HEK293 (cell line): ENCODE data around the gene GMDS.

Experiments used
- CTCF ChIA-PET: fragments of 350-600 bp; formaldehyde crosslinking; extraction: SDS; loops from one replicate; lab custom pipeline; 2021; ENCODE audit warnings: antibody characterized with exemption; lab: Yijun Ruan, JAX
- POLR2A ChIA-PET: fragments of 300-600 bp; formaldehyde crosslinking; extraction: SDS; loops from one replicate; lab custom pipeline; 2020; ENCODE audit warnings: antibody characterized with exemption, inconsistent platforms; lab: Yijun Ruan, JAX
- H3K27ac ChIP-seq: fragments of 200-500 bp; sonication (Bioruptor generic); 2 replicates; pipeline ENCODE4 v1.5.1; 2014; ENCODE audit warnings: low read depth, low read length, control low read depth, inconsistent platforms; ENCODE audit errors: extremely low read depth
- H3K36me3 ChIP-seq, 2 experiments: fragments of 200-500 bp in 1 of 2; sonication (Bioruptor generic) in 1 of 2; 1 replicate in 1 of 2; 2 replicates in 1 of 2; pipeline ENCODE4 v1.5.1; 2014 to 2017; ENCODE audit warnings: inconsistent platforms in 2 of 2, low read length in 2 of 2; ENCODE audit not compliant: control insufficient read depth in 2 of 2, insufficient read depth in 1 of 2
- H3K4me1 ChIP-seq: fragments of 200-500 bp; sonication (Bioruptor generic); 2 replicates; pipeline ENCODE4 v1.5.1; 2014; ENCODE audit warnings: mild to moderate bottlenecking, low read length, inconsistent platforms; ENCODE audit not compliant: control insufficient read depth, insufficient read depth
- H3K4me3 ChIP-seq: 2 replicates; pipeline ENCODE4 v1.5.1; 2011; ENCODE audit warnings: low read depth, mild to moderate bottlenecking, control low read depth, low read length, moderate library complexity
- H3K9me3 ChIP-seq: fragments of 200-500 bp; sonication (Bioruptor generic); 2 replicates; pipeline ENCODE4 v1.5.1; 2014; ENCODE audit warnings: low read depth, low read length, inconsistent platforms; ENCODE audit not compliant: control insufficient read depth, insufficient read depth
- IKZF3 ChIP-seq: fragments of 450-650 bp; IDR thresholded peaks from 2 replicates; pipeline ENCODE4 v1.5.0; 2018; ENCODE audit warnings: missing biosample characterization, mild to moderate bottlenecking, missing genetic modification characterization, moderate library complexity
- KLF1 ChIP-seq: fragments of 450-650 bp; formaldehyde crosslinking; IDR thresholded peaks from 2 replicates; pipeline ENCODE4 v1.5.1; 2016; ENCODE audit warnings: missing biosample characterization, missing genetic modification characterization
- KLF7 ChIP-seq: fragments of 450-650 bp; formaldehyde crosslinking; IDR thresholded peaks from 2 replicates; pipeline ENCODE4 v1.5.1; 2016; ENCODE audit warnings: missing biosample characterization, missing genetic modification characterization, borderline replicate concordance
- MZF1 ChIP-seq: fragments of 450-650 bp; formaldehyde crosslinking; IDR thresholded peaks from 2 replicates; pipeline ENCODE4 v1.5.1; 2017; ENCODE audit warnings: missing biosample characterization, missing genetic modification characterization, borderline replicate concordance
- PRDM1 ChIP-seq: fragments of 450-650 bp; formaldehyde crosslinking; IDR thresholded peaks from 2 replicates; pipeline ENCODE4; 2016; ENCODE audit warnings: missing biosample characterization, missing genetic modification characterization
- ZBTB1 ChIP-seq: fragments of 450-650 bp; formaldehyde crosslinking; IDR thresholded peaks from 2 replicates; pipeline ENCODE4 v1.5.1; 2016; ENCODE audit warnings: missing biosample characterization, missing genetic modification characterization
- ZBTB49 ChIP-seq: fragments of 450-650 bp; formaldehyde crosslinking; IDR thresholded peaks from 2 replicates; pipeline ENCODE4 v1.5.1; 2016; ENCODE audit warnings: missing biosample characterization, missing genetic modification characterization, low read depth
- ZBTB8A ChIP-seq: fragments of 450-650 bp; formaldehyde crosslinking; IDR thresholded peaks from 2 replicates; pipeline ENCODE4 v1.5.1; 2016; ENCODE audit warnings: missing biosample characterization, missing genetic modification characterization
- ZIC2 ChIP-seq: fragments of 450-650 bp; formaldehyde crosslinking; IDR thresholded peaks from 2 replicates; pipeline ENCODE4 v1.5.1; 2016; ENCODE audit warnings: missing biosample characterization, missing genetic modification characterization
- ZNF121 ChIP-seq: fragments of 450-650 bp; formaldehyde crosslinking; IDR thresholded peaks from 2 replicates; pipeline ENCODE4 v1.5.1; 2016; ENCODE audit warnings: missing biosample characterization, missing genetic modification characterization
- ZNF133 ChIP-seq: fragments of 450-650 bp; formaldehyde crosslinking; IDR thresholded peaks from 2 replicates; pipeline ENCODE4 v1.5.1; 2016; ENCODE audit warnings: missing biosample characterization, missing genetic modification characterization
- ZNF155 ChIP-seq: fragments of 450-650 bp; formaldehyde crosslinking; IDR thresholded peaks from 2 replicates; pipeline ENCODE4 v1.5.1; 2016; ENCODE audit warnings: missing biosample characterization, missing genetic modification characterization
- ZNF239 ChIP-seq: fragments of 450-650 bp; formaldehyde crosslinking; IDR thresholded peaks from 2 replicates; pipeline ENCODE4 v1.5.1; 2016; ENCODE audit warnings: missing biosample characterization, missing genetic modification characterization
- ZNF274 ChIP-seq, 2 experiments: fragments of 200-500 bp in 1 of 2; fragments of 450-650 bp in 1 of 2; sonication (Bioruptor generic) in 1 of 2; formaldehyde crosslinking in 1 of 2; IDR thresholded peaks; 2 replicates each; pipeline versions ENCODE4 v1.5.1 to v1.6.1; 2014 to 2016; ENCODE audit warnings: borderline replicate concordance in 1 of 2, inconsistent platforms in 1 of 2, low read length in 1 of 2, missing biosample characterization in 1 of 2, missing genetic modification characterization in 1 of 2
- ZNF362 ChIP-seq: fragments of 450-650 bp; formaldehyde crosslinking; IDR thresholded peaks from 2 replicates; pipeline ENCODE4 v1.5.1; 2016; ENCODE audit warnings: missing biosample characterization, missing genetic modification characterization
- ZNF404 ChIP-seq: fragments of 450-650 bp; formaldehyde crosslinking; IDR thresholded peaks from 2 replicates; pipeline ENCODE4 v1.5.1; 2017; ENCODE audit warnings: missing biosample characterization, missing genetic modification characterization
- ZNF416 ChIP-seq: fragments of 450-650 bp; formaldehyde crosslinking; IDR thresholded peaks from 2 replicates; pipeline ENCODE4 v1.5.1; 2016; ENCODE audit warnings: missing biosample characterization, missing genetic modification characterization
- ZNF473 ChIP-seq: fragments of 450-650 bp; formaldehyde crosslinking; IDR thresholded peaks from 2 replicates; pipeline ENCODE4 v1.5.1; 2017; ENCODE audit warnings: missing biosample characterization, missing genetic modification characterization
- ZNF555 ChIP-seq: fragments of 450-650 bp; formaldehyde crosslinking; conservative IDR thresholded peaks from 2 replicates; pipeline ENCODE4 v1.5.1; 2017; ENCODE audit warnings: missing biosample characterization, mild to moderate bottlenecking, missing genetic modification characterization, inconsistent platforms
- ZNF561 ChIP-seq: fragments of 450-650 bp; IDR thresholded peaks from 2 replicates; pipeline ENCODE4 v1.5.1; 2018; ENCODE audit warnings: missing biosample characterization, missing genetic modification characterization, borderline replicate concordance
- ZNF580 ChIP-seq: fragments of 450-650 bp; formaldehyde crosslinking; IDR thresholded peaks from 2 replicates; pipeline ENCODE4 v1.5.1; 2016; ENCODE audit warnings: missing biosample characterization, missing genetic modification characterization
- ZNF596 ChIP-seq: fragments of 450-650 bp; IDR thresholded peaks from 2 replicates; pipeline ENCODE4 v1.5.0; 2018; ENCODE audit warnings: missing biosample characterization, mild to moderate bottlenecking, missing genetic modification characterization, moderate library complexity
- ZNF629 ChIP-seq: fragments of 450-650 bp; formaldehyde crosslinking; IDR thresholded peaks from 2 replicates; pipeline ENCODE4 v1.5.1; 2017; ENCODE audit warnings: missing biosample characterization, missing genetic modification characterization
- ZNF677 ChIP-seq: fragments of 450-650 bp; IDR thresholded peaks from 2 replicates; pipeline ENCODE4 v1.5.0; 2018; ENCODE audit warnings: missing biosample characterization, mild to moderate bottlenecking, missing genetic modification characterization, moderate library complexity
- ZNF792 ChIP-seq: fragments of 450-650 bp; formaldehyde crosslinking; IDR thresholded peaks from 2 replicates; pipeline ENCODE4 v1.5.1; 2016; ENCODE audit warnings: missing biosample characterization, missing genetic modification characterization
- ZNF830 ChIP-seq: fragments of 450-650 bp; IDR thresholded peaks from 2 replicates; pipeline ENCODE4 v1.5.0; 2018; ENCODE audit warnings: missing biosample characterization, missing genetic modification characterization, low read depth, mild to moderate bottlenecking, moderate library complexity

Gene GMDS

GRCh38 chr6:1945235-1945832, 300.1 kb downstream of the GMDS start:
- H3K9me3 ChIP-seq: no peaks in the 10 kb centered on the region
- no peak overlapping the region for H3K27ac ChIP-seq
- H3K4me3 ChIP-seq: no peak overlapping the region
- CTCF ChIA-PET: no interaction called here
- no peaks in the 10 kb centered on the region for H3K36me3 ChIP-seq
- no peak for TF ChIP-seq ZNF362 (tag by site-specific recombination)
- TF ChIP-seq ZNF121: no peak
- no peak for TF ChIP-seq ZNF792 (tag by site-specific recombination)
- no peak for TF ChIP-seq ZNF830 (tag by site-specific recombination)
- TF ChIP-seq ZNF629 (tag by site-specific recombination): no peak
- TF ChIP-seq KLF7 (tag by site-specific recombination): no peak
- no peak for TF ChIP-seq ZNF155 (tag by site-specific recombination)
- TF ChIP-seq KLF1 (tag by site-specific recombination): no peak
- no peak for TF ChIP-seq ZNF274 (IDR thresholded peaks at IDR 0.05; ENCODE audit: low read length)
- TF ChIP-seq ZNF274 (tag by site-specific recombination; IDR thresholded peaks at IDR 0.05; ENCODE audit: borderline replicate concordance): no peak
- H3K4me1 ChIP-seq: peaks cover 9% of the 10 kb centered on the region
- POLR2A ChIA-PET: no interaction called here

GRCh38 chr6:1942834-1943233, 302.6 kb downstream of the GMDS start:
- no peak overlapping the region for H3K27ac ChIP-seq
- ChIA-PET POLR2A (no interaction called here), CTCF (no interaction called here)
- H3K36me3 ChIP-seq: no peaks in the 10 kb centered on the region
- no peak overlapping the region for H3K4me3 ChIP-seq
- no peaks in the 10 kb centered on the region for H3K9me3 ChIP-seq
- no peak for TF ChIP-seq ZNF133
- TF ChIP-seq ZNF416 (tag by site-specific recombination): no peak
- no peak for TF ChIP-seq ZNF555 (tag by site-specific recombination)
- TF ChIP-seq ZNF580 (tag by site-specific recombination): no peak
- TF ChIP-seq MZF1: no peak
- TF ChIP-seq ZBTB49 (tag by site-specific recombination): no peak
- no peak for TF ChIP-seq ZNF473 (tag by site-specific recombination)
- TF ChIP-seq ZBTB8A (tag by site-specific recombination): no peak
- no peak for TF ChIP-seq ZNF596 (tag by site-specific recombination)
- no peak for TF ChIP-seq IKZF3 (tag by site-specific recombination)
- TF ChIP-seq ZNF561 (tag by site-specific recombination): no peak
- TF ChIP-seq ZNF677 (tag by site-specific recombination): no peak
- TF ChIP-seq ZNF404 (tag by site-specific recombination): no peak
- TF ChIP-seq ZNF239 (tag by site-specific recombination): no peak
- no peak for TF ChIP-seq PRDM1
- no peak for TF ChIP-seq ZIC2 (tag by site-specific recombination)
- TF ChIP-seq ZBTB1 (tag by site-specific recombination): no peak
- H3K4me1 ChIP-seq: peaks cover 11% of the 10 kb centered on the region
